Midbrain (tissue), 1 donor: ENCODE measurements around the gene ACOT2.
"Not testable (repeated sequence)": the region's sequence is repeated elsewhere in the genome, so short reads cannot be mapped to it uniquely, and the experiment has no call there.

Source experiments
- DNase-seq: peaks from one replicate; lab custom pipeline; 2025; lab: John Stamatoyannopoulos, UW

The ACOT2 gene

DNA sequence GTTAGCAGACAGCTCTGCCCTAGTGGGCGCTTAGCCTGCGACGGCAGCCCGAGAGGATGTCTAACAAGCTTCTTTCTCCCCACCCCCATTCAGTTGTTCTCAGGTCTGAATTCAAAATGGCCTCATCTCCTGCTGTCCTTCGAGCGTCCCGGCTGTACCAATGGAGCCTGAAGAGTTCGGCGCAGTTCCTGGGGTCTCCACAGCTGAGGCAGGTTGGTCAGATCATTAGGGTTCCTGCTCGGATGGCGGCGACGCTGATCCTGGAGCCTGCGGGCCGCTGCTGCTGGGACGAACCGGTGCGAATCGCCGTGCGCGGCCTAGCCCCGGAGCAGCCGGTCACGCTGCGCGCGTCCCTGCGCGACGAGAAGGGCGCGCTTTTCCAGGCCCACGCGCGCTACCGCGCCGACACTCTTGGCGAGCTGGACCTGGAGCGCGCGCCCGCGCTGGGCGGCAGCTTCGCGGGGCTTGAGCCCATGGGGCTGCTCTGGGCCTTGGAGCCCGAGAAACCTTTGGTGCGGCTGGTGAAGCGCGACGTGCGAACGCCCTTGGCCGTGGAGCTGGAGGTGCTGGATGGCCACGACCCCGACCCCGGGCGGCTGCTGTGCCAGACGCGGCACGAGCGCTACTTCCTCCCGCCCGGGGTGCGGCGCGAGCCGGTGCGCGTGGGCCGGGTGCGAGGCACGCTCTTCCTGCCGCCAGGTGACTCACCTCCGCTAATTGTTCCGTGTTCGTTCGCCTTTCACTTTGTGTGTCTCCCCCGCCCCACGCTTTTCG is at the start of gene ACOT2:
TSS of gene ACOT2 (plus strand) at position 29 of the 774 bp plus-strand sequence. CDS start at position 57, 28 bp downstream.
- peak; percentile 61 for DNase-seq

- DNase-seq = no peak
These were observed 47.8 kb upstream of the ACOT2 start for GRCh38 chr14:73521229-73521628.

GRCh38 chr14:73524493-73524892 is 44.5 kb upstream of the ACOT2 start:
- no peak for DNase-seq

DNA sequence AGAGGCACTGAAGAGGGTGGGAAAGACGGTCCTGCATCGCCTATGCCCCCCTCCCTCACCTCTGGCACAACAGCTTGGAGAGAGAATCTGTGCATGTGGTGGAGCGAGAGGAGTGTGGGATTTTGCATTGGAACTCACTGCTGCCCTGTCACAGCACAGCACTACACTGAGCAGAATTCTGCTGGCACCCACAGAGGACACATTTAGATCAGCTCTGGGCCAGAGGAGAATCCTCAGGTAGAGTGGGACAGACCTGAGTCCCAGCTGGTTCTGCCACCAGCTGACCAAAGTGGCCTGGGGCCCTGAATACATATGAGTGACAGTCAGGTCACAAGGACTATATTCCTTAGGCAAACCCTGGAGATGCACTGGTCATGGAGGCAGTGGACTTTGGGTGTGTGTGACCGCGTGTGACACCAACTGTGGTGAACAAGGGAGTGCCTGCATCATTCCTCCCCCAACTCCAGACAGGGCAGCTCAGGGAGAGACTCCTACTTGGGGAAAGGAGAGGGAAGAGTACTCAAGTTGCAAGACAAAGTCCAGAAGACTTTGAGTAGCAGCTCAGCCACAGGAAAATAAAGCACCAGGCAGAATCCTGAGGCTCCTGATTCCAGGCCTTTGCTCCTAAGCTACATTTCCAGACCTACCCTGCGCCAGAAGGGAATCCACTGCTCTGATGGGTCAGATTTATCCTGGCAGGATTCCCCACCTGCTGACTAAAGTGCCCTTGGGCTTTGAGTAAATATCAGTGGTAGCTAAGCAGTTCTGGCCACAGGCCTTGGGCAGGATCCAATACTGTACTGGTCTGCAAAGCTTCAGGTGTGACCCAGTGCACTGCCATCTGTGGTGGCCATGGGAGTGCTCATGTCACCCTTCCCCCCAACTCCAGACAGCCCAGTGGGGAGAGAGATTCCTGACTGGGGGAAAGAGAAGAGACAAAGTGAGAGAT is 42.7 kb upstream of the ACOT2 start:
- no peak for DNase-seq

GRCh38 chr14:73529356-73529755 is 39.7 kb upstream of the ACOT2 start:
- not testable (repeated sequence) for DNase-seq

DNA sequence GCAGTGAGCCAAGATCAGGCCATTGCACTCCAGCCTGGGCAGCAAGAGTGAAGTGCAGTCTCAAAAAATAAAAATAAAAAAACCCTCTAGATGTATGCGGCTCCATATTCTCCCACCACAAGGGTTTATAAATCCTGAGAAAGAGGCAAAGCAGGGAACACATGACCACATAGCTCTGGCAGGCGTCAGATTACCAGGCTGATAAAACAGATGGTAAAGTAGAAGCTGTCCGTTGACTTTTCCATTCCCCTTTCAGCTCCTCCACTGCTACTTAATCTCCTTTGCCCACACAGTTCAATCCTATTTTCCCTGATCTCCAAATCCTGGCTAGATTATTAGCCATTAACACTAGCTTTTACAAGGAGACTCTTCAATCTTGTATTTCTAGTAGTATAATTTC is 37.0 kb upstream of the ACOT2 start:
- DNase-seq = not testable (repeated sequence)

DNA sequence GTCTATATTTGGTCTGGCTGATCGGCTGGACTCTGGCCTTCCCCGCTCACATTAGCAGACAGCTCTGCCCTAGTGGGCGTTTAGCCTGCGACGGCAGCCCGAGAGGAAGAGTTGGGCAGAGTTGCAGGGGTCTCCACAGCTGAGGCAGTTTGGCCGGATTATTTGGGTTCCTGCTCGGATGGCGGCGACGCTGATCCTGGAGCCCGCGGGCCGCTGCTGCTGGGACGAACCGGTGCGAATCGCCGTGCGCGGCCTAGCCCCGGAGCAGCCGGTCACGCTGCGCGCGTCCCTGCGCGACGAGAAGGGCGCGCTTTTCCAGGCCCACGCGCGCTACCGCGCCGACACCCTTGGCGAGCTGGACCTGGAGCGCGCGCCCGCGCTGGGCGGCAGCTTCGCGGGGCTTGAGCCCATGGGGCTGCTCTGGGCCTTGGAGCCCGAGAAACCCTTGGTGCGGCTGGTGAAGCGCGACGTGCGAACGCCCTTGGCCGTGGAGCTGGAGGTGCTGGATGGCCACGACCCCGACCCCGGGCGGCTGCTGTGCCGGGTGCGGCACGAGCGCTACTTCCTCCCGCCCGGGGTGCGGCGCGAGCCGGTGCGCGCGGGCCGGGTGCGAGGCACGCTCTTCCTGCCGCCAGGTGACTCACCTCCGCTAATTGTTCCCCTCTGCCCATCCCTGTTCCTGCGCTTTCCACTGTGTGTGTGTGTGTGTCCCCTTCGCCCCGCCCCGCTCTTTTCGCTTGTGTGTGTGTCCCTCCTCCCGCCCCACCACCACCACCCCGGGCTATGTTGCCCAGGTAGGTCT is 31.6 kb upstream of the ACOT2 start:
- DNase-seq = peak; percentile 34

DNA sequence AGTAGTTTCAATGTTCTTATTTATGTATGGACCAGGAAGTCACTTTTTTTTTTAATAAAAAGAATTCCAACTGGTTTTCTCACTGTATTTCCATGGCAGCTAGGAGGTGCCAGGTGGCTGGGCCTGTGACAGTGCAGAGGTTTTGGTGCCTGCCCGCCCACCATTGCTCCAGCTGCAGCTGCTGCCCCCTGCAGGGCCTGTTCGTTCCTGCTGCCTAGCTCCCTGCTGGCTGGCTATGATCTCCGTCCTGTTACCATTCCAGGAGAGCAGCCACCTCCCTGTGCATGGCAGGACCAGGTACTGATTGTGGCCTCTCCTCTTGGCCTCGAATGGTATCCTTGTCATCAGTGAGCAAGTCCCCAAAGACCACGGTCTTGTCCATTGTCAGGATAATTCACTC is 30.0 kb upstream of the ACOT2 start:
- DNase-seq = peak; percentile 7

GRCh38 chr14:73542961-73543360 is 26.1 kb upstream of the ACOT2 start:
- DNase-seq = not testable (repeated sequence)

DNA sequence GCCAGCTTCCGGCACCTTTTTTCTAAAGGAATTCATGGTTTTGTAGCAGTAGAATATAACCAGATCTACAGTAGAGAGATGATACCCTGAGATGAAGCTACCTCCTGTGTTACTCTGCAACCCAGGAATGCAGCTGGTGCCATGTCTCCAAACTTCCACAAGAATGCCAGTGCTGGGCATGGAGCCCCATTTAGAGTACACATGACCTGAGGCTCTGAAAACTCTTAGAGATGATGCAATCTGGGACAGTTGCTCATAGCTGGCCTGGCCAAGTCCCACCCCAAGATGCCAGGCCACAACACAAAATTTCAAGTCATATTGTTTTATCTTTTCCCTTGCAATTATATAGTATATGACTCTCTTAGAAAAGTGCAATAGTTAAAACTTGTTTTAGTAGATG is 23.7 kb upstream of the ACOT2 start:
- not testable (repeated sequence) for DNase-seq

DNA sequence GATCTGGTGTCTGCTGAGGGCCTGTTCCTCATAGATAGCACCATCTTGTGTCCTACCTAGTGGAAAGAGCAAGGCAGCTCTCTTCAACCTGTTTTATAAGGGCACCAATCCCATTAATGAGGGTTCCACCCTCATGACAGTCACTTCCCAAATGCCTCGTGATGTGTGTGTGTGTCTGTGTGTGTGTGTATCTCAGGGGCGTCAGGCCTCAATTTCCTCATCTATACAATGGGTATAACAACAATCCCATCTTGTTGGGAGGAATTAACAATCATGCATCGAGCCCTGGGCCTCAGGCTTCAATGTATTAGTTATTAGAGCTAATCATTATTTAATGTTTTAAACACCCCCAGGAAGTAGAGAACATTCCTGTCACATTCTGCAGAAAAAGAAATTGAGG is 19.9 kb upstream of the ACOT2 start:
- DNase-seq = not testable (repeated sequence)

DNA sequence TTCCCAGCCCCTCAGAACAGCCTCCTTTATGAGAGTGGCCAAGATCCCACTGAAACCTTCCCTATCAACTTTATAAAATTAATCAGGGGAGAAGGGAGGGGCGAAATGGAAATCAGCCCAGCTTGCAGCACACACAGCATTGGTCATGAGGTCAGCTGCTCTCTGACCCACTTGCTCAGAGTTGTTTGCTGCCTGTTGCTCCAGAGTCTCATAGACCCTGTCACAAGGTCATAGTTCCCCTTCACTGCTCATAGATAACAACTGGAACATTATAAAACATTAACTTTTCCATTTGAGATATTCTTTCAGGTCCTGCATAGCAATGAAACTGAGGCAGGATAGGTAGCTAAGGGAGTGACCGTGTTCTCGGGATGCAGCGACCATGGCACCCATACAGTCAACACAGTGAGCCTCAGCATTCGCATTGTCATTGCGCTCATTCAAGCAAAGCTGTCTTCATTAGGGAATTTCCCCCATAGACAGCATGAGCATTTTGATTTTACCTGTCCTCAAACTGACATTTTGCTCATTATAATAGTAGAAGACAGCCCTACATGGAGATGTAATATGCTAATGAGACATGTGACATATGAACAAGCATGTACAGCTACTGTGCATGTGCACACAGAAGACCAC is 19.0 kb upstream of the ACOT2 start:
- DNase-seq = not testable (repeated sequence)

- no peak for DNase-seq
These were observed 15.2 kb upstream of the ACOT2 start for GRCh38 chr14:73553845-73554244.

DNA sequence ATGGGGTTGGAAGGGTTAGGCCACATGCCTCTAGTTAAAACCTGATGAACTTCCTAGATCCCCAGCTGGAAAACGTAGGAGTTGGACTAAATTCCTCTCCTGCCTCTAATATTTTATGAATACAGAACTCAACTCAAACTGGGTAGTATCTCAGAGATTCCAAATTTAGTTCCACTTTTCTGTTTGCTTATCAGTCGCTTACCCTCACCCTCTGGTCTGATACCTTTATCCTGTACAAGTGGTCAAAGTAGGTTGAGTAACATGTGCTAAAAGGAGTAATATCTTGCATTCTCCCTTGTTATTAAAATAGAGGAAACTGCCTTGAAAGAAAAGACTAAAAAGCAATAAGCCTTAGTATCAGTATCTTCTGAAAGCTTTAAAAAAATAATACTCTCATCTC is 11.8 kb upstream of the ACOT2 start:
- DNase-seq = not testable (repeated sequence)

DNA sequence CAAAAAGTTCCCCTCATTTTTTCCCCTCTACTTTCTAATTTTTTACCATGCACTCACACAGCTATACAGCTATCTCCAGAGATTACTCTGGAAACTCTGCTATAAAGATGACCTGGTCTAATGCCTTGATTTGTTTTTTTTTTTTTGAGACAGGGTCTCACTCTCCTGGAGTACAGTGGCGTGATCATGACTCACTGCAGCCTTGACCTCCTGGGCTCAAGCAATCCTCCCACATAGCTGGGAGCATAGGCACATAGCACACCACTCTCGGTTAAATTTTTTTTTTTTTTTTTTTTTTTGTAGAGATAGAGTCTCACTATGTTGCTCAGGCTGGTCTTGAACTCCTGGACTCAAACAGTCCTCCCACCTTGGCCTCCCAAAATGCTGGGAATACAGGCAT is 10.8 kb upstream of the ACOT2 start:
- DNase-seq = not testable (repeated sequence)

- not testable (repeated sequence) for DNase-seq
These were observed 6.8 kb upstream of the ACOT2 start for GRCh38 chr14:73562256-73562655.

DNA sequence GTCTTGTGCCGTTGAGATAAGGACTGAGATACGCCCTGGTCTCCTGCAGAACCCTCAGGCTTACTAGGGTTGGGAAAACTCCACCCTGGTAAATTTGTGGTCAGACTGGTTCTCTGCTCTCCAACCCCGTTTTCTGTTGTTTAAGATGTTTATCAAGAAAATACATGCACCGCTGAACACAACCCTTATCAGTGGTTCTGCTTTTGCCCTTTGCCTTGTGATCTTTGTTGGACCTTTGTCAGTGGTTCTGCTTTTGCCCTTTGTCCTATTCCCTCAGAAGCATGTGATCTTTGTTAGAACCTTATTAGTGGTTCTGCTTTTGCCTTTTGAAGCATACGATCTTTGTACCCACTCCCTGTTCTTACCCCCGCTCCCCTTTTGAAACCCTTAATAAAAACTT is 6.3 kb upstream of the ACOT2 start:
- not testable (repeated sequence) for DNase-seq

DNA sequence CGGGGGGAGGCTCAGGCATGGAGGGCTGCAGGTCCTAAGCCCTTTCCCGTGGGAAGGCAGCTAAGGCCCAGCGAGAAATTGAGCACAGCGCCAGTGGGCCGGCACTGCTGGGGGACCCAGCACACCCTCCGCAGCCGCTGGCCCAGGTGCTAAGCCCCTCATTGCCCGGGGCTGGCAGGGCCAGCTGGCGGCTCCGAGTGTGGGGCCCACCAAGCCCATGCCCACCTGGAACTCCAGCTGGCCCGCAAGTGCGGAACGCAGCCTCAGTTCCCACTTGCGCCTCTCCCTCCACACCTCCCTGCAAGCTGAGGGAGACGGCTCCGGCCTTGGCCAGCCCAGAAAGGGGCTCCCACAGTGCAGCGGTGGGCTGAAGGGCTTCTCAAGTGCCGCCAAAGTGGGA is 2.6 kb upstream of the ACOT2 start:
- DNase-seq = not testable (repeated sequence)

DNA sequence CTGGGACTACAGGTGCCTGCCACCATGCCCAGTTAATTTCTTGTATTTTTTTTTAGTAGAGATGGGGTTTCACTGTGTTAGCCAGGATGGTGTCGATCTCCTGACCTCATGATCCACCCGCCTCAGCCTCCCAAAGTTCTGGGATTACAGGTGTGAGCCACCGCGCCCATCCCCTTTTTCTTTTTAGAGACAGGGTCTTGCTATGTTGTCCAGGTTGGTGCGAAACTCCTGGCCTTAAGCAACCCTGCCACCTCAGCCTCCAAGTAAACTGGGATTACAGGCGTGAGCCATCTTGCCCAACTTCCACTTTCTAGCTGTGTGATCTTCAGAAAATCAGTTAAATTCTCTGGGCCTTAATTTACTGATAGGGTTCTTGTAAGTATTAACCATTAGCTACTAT is 2.1 kb upstream of the ACOT2 start:
- not testable (repeated sequence) for DNase-seq

DNA sequence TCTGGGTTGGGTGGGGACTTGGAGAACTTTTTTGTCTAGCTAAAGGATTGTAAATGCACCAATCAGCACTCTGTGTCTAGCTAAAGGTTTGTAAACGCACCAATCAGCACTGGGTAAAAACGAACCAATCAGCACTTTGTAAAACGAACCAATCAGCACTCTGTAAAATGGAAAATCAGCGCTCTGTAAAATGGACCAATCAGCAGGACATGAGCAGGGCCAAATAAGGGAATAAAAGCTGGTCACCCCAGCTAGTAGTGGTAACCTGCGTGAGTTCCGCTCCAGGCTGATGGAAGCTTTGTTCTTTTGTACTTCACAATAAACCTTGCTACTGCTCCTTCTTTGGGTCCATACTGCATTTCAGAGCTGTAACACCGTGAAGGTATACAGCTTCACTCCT is 1.7 kb upstream of the ACOT2 start:
- no peak for DNase-seq
